RWPE1 (cell line): ENCODE measurements around the gene ZFYVE9.

Experiments used
- CTCF ChIA-PET: fragments of 350-600 bp; sonication (Branson Sonifier 250); formaldehyde crosslinking; extraction: SDS; loops from one replicate; lab custom pipeline; 2021; lab: Yijun Ruan, JAX
- POLR2A ChIA-PET: fragments of 400-600 bp; formaldehyde crosslinking; extraction: SDS; loops from one replicate; lab custom pipeline; 2020; ENCODE audit warnings: antibody characterized with exemption; ENCODE audit not compliant: low non-redundant PET; lab: Yijun Ruan, JAX
- DNase-seq: peaks from one replicate; pipeline ENCODE4 v3.0.0; 2012; ENCODE audit warnings: low spot score
- H3K27ac ChIP-seq: fragments of 450-650 bp; 2 replicates; pipeline ENCODE4 v1.5.1; 2017
- CTCF ChIP-seq: fragments of 450-650 bp; conservative IDR thresholded peaks from 2 replicates; pipeline ENCODE4 v1.5.1; 2017; ENCODE audit warnings: low read depth, mild to moderate bottlenecking

Gene ZFYVE9

DNA sequence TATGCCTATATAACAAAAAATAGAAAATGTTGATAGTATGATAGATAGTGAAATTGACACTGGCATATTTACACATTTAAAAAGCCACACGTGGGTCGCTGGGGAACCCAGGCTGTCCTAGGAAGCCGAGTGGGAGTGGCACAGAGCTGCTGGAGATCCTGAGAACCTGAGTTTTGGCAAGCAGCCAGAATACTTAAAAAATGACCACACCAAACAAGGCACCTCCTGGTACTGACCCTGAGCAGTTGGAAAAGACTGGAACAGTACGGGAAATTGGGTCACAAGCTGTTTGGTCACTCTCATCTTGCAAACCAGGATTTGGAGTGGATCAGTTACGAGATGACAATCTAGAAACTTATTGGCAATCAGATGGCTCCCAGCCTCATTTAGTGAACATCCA, 111.5 kb downstream of the ZFYVE9 start:
- CTCF ChIA-PET = no interaction called here
- POLR2A ChIA-PET = no interaction called here
- DNase-seq = no peak

GRCh38 chr1:52259886-52260285, 118.0 kb downstream of the ZFYVE9 start:
- DNase-seq = no peak
- ChIA-PET CTCF (interaction anchor here (0.6 kb wide), 2 partner anchors 11 to 486 kb away, joined by 3 to 4 read pairs; no protein-coding TSS in a partner anchor), POLR2A (no interaction called here)
- no peak for TF ChIP-seq CTCF
- H3K27ac ChIP-seq = no peak overlapping the region

More for the DNA sequence above, 111.5 kb downstream of the ZFYVE9 start:
- no peak overlapping the region for H3K27ac ChIP-seq
- TF ChIP-seq CTCF = no peak

DNA sequence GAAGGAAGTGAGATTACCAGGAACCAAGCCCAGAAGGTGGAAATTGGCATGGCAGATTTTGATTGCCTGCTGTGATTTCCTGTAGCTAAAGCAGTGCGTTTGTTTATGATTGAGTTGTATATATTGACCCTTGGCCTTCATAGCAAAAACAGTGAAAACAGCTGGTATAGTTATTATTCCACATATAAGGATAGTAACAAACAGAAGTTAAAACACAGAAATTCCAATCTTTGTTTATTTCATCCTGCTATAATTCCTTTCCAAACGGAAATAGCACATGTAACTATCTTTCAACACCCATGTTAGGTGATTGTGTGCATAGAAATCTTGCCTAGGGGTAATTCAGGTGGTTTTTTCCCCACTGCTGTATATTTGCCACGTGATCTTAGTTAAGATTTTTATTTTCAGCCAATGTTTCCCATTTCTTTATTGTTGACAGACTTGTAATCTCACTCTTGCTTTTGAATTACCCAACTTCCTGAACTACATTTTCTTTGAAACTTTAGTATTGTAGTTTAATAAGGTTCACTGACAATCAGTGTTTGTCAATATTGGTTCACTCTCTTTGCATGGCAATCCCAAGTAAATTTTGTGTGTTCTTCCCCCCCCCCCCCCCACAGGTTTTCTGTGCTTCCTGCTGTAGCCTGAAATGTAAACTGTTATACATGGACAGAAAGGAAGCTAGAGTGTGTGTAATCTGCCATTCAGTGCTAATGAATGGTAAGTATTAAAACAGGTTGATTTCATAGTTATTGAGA, 121.4 kb downstream of the ZFYVE9 start:
- ChIA-PET CTCF (no interaction called here), POLR2A (no interaction called here)
- no peak overlapping the region for H3K27ac ChIP-seq
- no peak for TF ChIP-seq CTCF
- no peak for DNase-seq

DNA sequence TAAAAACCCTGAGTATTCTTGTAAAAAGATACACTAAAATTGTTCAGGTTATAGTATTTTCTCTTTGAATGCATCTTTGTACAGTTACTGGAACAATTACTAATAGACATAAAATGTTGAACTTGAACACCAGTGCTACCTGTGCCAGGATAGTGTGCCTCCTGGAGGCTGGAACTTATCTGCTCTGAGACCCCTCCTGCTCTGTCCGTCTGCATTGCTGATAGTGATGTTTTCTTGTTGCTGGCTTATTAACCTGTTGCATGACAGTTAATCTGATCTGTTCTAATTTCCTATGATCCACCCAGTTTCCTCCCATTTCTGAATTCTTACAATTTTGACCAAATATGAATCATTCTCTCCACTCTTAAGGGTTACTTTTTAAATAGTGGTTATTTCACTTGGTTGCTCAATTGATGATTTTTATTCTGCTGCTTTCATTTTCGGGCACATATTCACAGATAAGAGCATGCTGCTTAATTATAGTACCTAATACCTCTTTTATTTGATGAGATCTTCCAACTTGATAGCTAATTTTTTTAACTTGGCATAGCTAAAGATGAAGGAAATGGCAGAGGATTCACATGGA, 122.7 kb downstream of the ZFYVE9 start:
- no peak for TF ChIP-seq CTCF
- no peak for DNase-seq
- ChIA-PET CTCF (interaction anchor here (0.7 kb wide), 1 partner anchor 1201 kb away, joined by 4 read pairs; no protein-coding TSS in a partner anchor), POLR2A (no interaction called here)
- H3K27ac ChIP-seq = no peak overlapping the region

DNA sequence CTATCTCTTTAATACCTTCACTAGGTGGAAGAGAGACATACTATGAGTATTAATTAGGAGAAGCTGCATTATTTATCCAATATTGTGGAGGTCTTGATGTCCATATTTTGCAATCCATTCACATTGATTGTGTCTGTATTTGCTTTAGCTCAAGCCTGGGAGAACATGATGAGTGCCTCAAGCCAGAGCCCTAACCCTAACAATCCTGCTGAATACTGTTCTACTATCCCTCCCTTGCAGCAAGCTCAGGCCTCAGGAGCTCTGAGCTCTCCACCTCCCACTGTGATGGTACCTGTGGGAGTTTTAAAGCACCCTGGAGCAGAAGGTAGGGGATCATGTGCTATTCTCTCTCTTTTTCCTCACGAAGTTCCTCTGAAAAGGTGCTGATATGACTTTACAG, 124.6 kb downstream of the ZFYVE9 start:
- no peak for TF ChIP-seq CTCF
- CTCF ChIA-PET = no interaction called here
- no peak overlapping the region for H3K27ac ChIP-seq
- POLR2A ChIA-PET = no interaction called here
- DNase-seq = no peak

GRCh38 chr1:52268372-52268771, 126.5 kb downstream of the ZFYVE9 start:
- CTCF ChIA-PET = interaction anchor here (0.7 kb wide), 1 partner anchor 196 kb away, joined by 3 read pairs; no protein-coding TSS in a partner anchor
- no peak for TF ChIP-seq CTCF
- H3K27ac ChIP-seq = no peak overlapping the region

More at GRCh38 chr1:52268372-52268771, 126.5 kb downstream of the ZFYVE9 start:
- POLR2A ChIA-PET = no interaction called here
- no peak for DNase-seq
